ENCODE results near the gene NARF.

DNA sequence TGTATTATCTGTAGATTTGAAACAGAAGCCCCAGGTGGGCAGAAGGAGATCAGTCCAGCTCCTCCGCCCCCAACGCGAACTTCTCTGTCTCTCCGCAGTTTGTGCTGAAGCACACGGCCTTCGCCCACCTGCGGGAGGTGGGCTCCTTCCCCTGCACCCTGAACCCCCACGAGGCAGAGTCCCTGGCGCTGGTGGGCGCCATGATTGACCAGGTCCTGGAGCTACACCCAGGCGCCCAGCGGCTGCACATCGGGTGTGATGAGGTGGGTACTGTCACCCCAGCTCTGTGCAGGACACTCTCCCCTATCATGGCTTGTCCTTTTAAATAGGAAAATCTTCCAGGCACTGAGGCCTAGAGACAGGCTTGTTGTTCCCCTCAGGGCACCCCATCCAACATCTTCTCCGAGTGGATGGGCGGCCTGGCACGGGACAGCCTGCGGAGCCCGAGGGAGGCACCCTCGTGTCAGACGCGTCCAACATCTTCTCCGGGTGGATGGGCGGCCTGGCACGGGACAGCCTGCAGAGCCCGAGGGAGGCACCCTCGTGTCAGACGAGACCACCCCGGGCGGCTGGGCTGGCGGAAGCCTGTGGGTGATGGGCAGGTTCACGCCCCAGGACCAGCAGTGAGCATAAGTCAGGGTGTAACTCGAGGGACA, 24.9 kb upstream of the NARF start:
- TF ChIP-seq, protein P1, sequence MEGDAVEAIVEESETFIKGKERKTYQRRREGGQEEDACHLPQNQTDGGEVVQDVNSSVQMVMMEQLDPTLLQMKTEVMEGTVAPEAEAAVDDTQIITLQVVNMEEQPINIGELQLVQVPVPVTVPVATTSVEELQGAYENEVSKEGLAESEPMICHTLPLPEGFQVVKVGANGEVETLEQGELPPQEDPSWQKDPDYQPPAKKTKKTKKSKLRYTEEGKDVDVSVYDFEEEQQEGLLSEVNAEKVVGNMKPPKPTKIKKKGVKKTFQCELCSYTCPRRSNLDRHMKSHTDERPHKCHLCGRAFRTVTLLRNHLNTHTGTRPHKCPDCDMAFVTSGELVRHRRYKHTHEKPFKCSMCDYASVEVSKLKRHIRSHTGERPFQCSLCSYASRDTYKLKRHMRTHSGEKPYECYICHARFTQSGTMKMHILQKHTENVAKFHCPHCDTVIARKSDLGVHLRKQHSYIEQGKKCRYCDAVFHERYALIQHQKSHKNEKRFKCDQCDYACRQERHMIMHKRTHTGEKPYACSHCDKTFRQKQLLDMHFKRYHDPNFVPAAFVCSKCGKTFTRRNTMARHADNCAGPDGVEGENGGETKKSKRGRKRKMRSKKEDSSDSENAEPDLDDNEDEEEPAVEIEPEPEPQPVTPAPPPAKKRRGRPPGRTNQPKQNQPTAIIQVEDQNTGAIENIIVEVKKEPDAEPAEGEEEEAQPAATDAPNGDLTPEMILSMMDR (IDR thresholded peaks at IDR 0.05), result no peak
- TF ChIP-seq POLR2AphosphoS5 (IDR thresholded peaks at IDR 0.05), result no peak

Measured in transverse colon (tissue), 4 donors.